Heart left ventricle (tissue), 16 donors: ENCODE measurements around the gene CREB3L1. TPM values are rescaled to one million over a fixed set of nuclear protein-coding genes. Genes with fewer than 3 reads are reported as not detected.

Source experiments
- ATAC-seq, 4 donors: fragments of 200-7000 bp; cut with Tn5 transposase; one replicate each; pipeline ENCODE4 v1.9.1; 2020 to 2022; ENCODE audit warnings: moderate library complexity in 4 of 4, mild to moderate bottlenecking in 3 of 4, moderate number of reproducible peaks in 1 of 4
- DNase-seq, 5 donors: peaks; one replicate each; pipeline ENCODE4 v3.0.0-alpha.2; 2020
- H3K27ac ChIP-seq, 12 donors: fragments of 200-600 bp; sonication (generic) in 4 of 12; one replicate each; pipeline versions ENCODE4 v1.5.0 to v1.8.0; 2016 to 2022; ENCODE audit warnings: mild to moderate bottlenecking in 2 of 12
- H3K27me3 ChIP-seq, 9 donors: fragments of 200-600 bp; sonication (generic) in 2 of 9; one replicate each; pipeline versions ENCODE4 v1.5.1 to v1.8.0; 2016 to 2022; ENCODE audit warnings: mild to moderate bottlenecking in 3 of 9
- H3K36me3 ChIP-seq, 9 donors: fragments of 200-600 bp; sonication (generic) in 2 of 9; one replicate each; pipeline versions ENCODE4 v1.5.0 to v1.8.0; 2018 to 2022; ENCODE audit warnings: mild to moderate bottlenecking in 2 of 9
- H3K4me1 ChIP-seq, 12 donors: fragments of 200-600 bp; sonication (generic) in 4 of 12; one replicate each; pipeline versions ENCODE4 v1.5.0 to v1.8.0; 2016 to 2022; ENCODE audit warnings: mild to moderate bottlenecking in 3 of 12
- H3K4me3 ChIP-seq, 12 donors: fragments of 200-600 bp; sonication (generic) in 4 of 12; one replicate each; pipeline versions ENCODE4 v1.5.0 to v1.8.0; 2017 to 2022; ENCODE audit warnings: mild to moderate bottlenecking in 9 of 12, moderate library complexity in 4 of 12
- H3K9me3 ChIP-seq, 12 donors: fragments of 200-600 bp; sonication (generic) in 4 of 12; one replicate each; pipeline versions ENCODE4 v1.5.0 to v1.8.0; 2016 to 2022; ENCODE audit warnings: mild to moderate bottlenecking in 1 of 12
- CTCF ChIP-seq, 12 donors: fragments of 200-600 bp; sonication (generic) in 4 of 12; IDR thresholded peaks; one replicate each; pipeline versions ENCODE4 v1.5.0 to v1.8.0; 2018 to 2022; ENCODE audit warnings: antibody characterized with exemption in 12 of 12, mild to moderate bottlenecking in 5 of 12
- POLR2A ChIP-seq, 2 donors: fragments of 450-650 bp; IDR thresholded peaks; one replicate each; pipeline ENCODE4 v1.6.1; 2017; ENCODE audit warnings: antibody characterized with exemption in 2 of 2, mild to moderate bottlenecking in 2 of 2, moderate library complexity in 2 of 2
- WGBS, 4 donors: extraction: QIAGEN DNeasy Blood & Tissue Kit in 2 of 4; methylation state at CpG; one replicate each; pipeline versions ENCODE4 v1.1.5 to v1.1.7; 2013 to 2018; 5-methylcytosine and 5-hydroxymethylcytosine counted together
- intact Hi-C, 10 donors: fragments of 100-400 bp; cut with DNase I; formaldehyde crosslinking; loops; one replicate each; pipeline versions ENCODE4 v1.11.1 to v1.14.2; 2022
- polyA plus RNA-seq, 2 donors: library from polyadenylated mRNA; stranded (reverse); fragments of 200-250 nt; gene quantifications; one replicate each; pipeline ENCODE4 v1.2.3, GENCODE V29; 2013
- total RNA-seq, 9 donors: library from RNA; depleted of rRNA in 2 of 9; stranded (reverse); fragments of >200 nt in 2 of 9; fragmentation: NEBNext Ultra II Directional in 3 of 9; extraction: Animal tissue kit (Norgen Biotek cat#: 25700) in 3 of 9; gene quantifications; one replicate each; pipeline versions ENCODE4 v1.1.0 to v1.2.4, GENCODE V29; 2016 to 2023
- donor health status: ischemic (EF 13 %, LVEDD 7.1; RV severe dilation, severe dysfunction).
- donor health status: healthy with polysubstance abuse.
- donor health status: DM: no; HTN: yes; CAD: no.
- donor health status: DM: no; HTN: no; CAD: no.
- donor health status: ischemic (EF 25% LVEDD 6.9; RV normal size, moderate dysfunction).
- donor health status: ischemic (EF 25% LVEDD 5.7; RV mildly dilated, moderate dysfunction).
- donor health status: healthy.
- donor health status: DM: yes; HTN: yes; CAD: no.
- donor health status: ischemic (EF 35%, LVEDD 5.7; RV mildly dilated, moderate dysfunction).
- donor health status: nonischemic (EF 11% LVEDD 7.7; RV severe dilation, severe dysfunction).
- donor health status: DM: yes; HTN: yes; CAD: no.
- donor health status: PGD.
- donor health status: ischemic (EF 29% LVEDD 5.4; RV normal size, mild dysfunction).
- donor health status: nonischemic (EF 23%, LVEDD 6.1; RV moderate dilation, normal function).

The CREB3L1 gene
- total and polyA plus RNA-seq, 11 donors: 7.4 to 31.9 (median 23.3) TPM

GRCh38 chr11:46338988-46339666 is 61.7 kb downstream of the CREB3L1 start:
- DNase-seq (peak in 4 of 5 donors; percentile 61 to 86 (median 74)), ATAC-seq (peak; percentile 83 to 88 (median 85))
- TF ChIP-seq POLR2A (IDR thresholded peaks at IDR 0.05) (peak in 1 of 2 donors; percentile 30), CTCF (IDR thresholded peaks at IDR 0.05) (peak in 5 of 12 donors; percentile 12 to 36 (median 22))
- Histone ChIP-seq H3K9me3 (no peaks in the 10 kb centered on the region), H3K36me3 (no peaks in the 10 kb centered on the region), H3K4me3 (peak overlapping the region in 11 of 12 donors; percentile 6 to 45 (median 34)), H3K4me1 (peaks cover 5 to 69% (median 40%) of the 10 kb centered on the region in 12 donors), H3K27me3 (peaks cover 0 to 6% (median 0%) of the 10 kb centered on the region in 9 donors), H3K27ac (peak overlapping the region; percentile 73 to 95 (median 90))
- intact Hi-C loops: no loop called here
- 12 to 16% (median 14%) methylated on average over 16 of the region's 16 CpGs for WGBS, 4 donors

GRCh38 chr11:46339816-46340215 is 62.4 kb downstream of the CREB3L1 start:
- Histone ChIP-seq H3K36me3 (no peaks in the 10 kb centered on the region), H3K4me1 (peaks cover 5 to 71% (median 44%) of the 10 kb centered on the region in 12 donors), H3K9me3 (no peaks in the 10 kb centered on the region), H3K27ac (peak overlapping the region; percentile 73 to 95 (median 90)), H3K4me3 (no peak overlapping the region), H3K27me3 (no peaks in the 10 kb centered on the region)
- ATAC-seq (peak; percentile 72 to 81 (median 74)), DNase-seq (peak in 2 of 5 donors; percentile 65 to 66)
- no peak for TF ChIP-seq CTCF (IDR thresholded peaks at IDR 0.05)
- 35 to 71% (median 48%) methylated on average over 2 of the region's 2 CpGs for WGBS, 4 donors
- intact Hi-C loops: no loop called here

- ATAC-seq (no peak), DNase-seq (no peak)
- no peaks in the 10 kb centered on the region for H3K36me3 ChIP-seq
- no peaks in the 10 kb centered on the region for H3K9me3 ChIP-seq
- H3K4me1 ChIP-seq: peaks cover 5 to 72% (median 45%) of the 10 kb centered on the region in 12 donors
- TF ChIP-seq POLR2A (IDR thresholded peaks at IDR 0.05) (no peak), CTCF (IDR thresholded peaks at IDR 0.05) (no peak)
- no peak overlapping the region for H3K4me3 ChIP-seq
- WGBS, 4 donors: 98 to 99% (median 98%) methylated on average over 3 of the region's 3 CpGs
- intact Hi-C loops: no loop called here
- H3K27ac ChIP-seq: peak overlapping the region; percentile 49 to 95 (median 71)
- no peaks in the 10 kb centered on the region for H3K27me3 ChIP-seq
These were observed 64.0 kb downstream of the CREB3L1 start for GRCh38 chr11:46341454-46341853.

- H3K27me3 ChIP-seq: no peaks in the 10 kb centered on the region
- H3K36me3 ChIP-seq: no peaks in the 10 kb centered on the region
- no peak overlapping the region for H3K4me3 ChIP-seq
- ATAC-seq: no peak
- TF ChIP-seq CTCF (IDR thresholded peaks at IDR 0.05) (no peak), POLR2A (IDR thresholded peaks at IDR 0.05) (no peak)
- peak overlapping the region; percentile 49 to 95 (median 71) for H3K27ac ChIP-seq
- H3K9me3 ChIP-seq: no peaks in the 10 kb centered on the region
- intact Hi-C loops: no loop called here
- peaks cover 5 to 77% (median 46%) of the 10 kb centered on the region in 12 donors for H3K4me1 ChIP-seq
- DNase-seq: peak in 3 of 5 donors; percentile 57 to 64 (median 57)
- 27 to 59% (median 42%) methylated on average over 4 to 5 of the region's 5 CpGs for WGBS, 4 donors
These were observed 64.8 kb downstream of the CREB3L1 start for GRCh38 chr11:46342239-46342638.
